Measurements from ENCODE around the gene PSD2.

GRCh38 chr5:139776861-139777260 lies 18.7 kb upstream of the PSD2 start:
- TF ChIP-seq, protein P1, sequence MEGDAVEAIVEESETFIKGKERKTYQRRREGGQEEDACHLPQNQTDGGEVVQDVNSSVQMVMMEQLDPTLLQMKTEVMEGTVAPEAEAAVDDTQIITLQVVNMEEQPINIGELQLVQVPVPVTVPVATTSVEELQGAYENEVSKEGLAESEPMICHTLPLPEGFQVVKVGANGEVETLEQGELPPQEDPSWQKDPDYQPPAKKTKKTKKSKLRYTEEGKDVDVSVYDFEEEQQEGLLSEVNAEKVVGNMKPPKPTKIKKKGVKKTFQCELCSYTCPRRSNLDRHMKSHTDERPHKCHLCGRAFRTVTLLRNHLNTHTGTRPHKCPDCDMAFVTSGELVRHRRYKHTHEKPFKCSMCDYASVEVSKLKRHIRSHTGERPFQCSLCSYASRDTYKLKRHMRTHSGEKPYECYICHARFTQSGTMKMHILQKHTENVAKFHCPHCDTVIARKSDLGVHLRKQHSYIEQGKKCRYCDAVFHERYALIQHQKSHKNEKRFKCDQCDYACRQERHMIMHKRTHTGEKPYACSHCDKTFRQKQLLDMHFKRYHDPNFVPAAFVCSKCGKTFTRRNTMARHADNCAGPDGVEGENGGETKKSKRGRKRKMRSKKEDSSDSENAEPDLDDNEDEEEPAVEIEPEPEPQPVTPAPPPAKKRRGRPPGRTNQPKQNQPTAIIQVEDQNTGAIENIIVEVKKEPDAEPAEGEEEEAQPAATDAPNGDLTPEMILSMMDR (IDR thresholded peaks at IDR 0.05; ENCODE audit: insufficient read depth, low read length), result no peak
- TF ChIP-seq POLR2AphosphoS5 (IDR thresholded peaks at IDR 0.05; ENCODE audit: low read depth), result no peak

Measured in HL-60 (cell line).